Suprapubic skin (tissue), 4 donors: Measurements from ENCODE around the gene TBC1D21. TPM values are rescaled to one million over a fixed set of nuclear protein-coding genes. Genes with fewer than 3 reads are reported as not detected.
A peak's percentile ranks its signal among the peaks of the same experiment; 100 is the strongest.

Experiments used
- DNase-seq, 2 donors: peaks; one replicate each; pipeline ENCODE4 v3.0.0-alpha.2; 2019; ENCODE audit warnings: low spot score in 2 of 2
- H3K27ac ChIP-seq: fragments of 200-600 bp; sonication (generic); one replicate; pipeline ENCODE4 v1.5.1; 2019
- H3K27me3 ChIP-seq: fragments of 200-600 bp; sonication (generic); one replicate; pipeline ENCODE4 v1.5.1; 2019
- H3K36me3 ChIP-seq: fragments of 200-600 bp; sonication (generic); one replicate; pipeline ENCODE4 v1.5.1; 2019
- H3K4me1 ChIP-seq: fragments of 200-600 bp; sonication (generic); one replicate; pipeline ENCODE4 v1.5.1; 2019
- H3K4me3 ChIP-seq: fragments of 200-600 bp; sonication (generic); one replicate; pipeline ENCODE4 v1.5.1; 2019; ENCODE audit warnings: mild to moderate bottlenecking
- H3K9me3 ChIP-seq: fragments of 200-600 bp; sonication (generic); one replicate; pipeline ENCODE4 v1.5.1; 2019
- EP300 ChIP-seq: sonication (generic); formaldehyde crosslinking; IDR thresholded peaks from one replicate; pipeline ENCODE4 v1.6.1; 2017; ENCODE audit warnings: antibody characterized with exemption
- POLR2A ChIP-seq, 2 donors: fragments of 450-650 bp; IDR thresholded peaks; one replicate each; pipeline ENCODE4 v1.6.1; 2017; ENCODE audit warnings: antibody characterized with exemption in 2 of 2, mild to moderate bottlenecking in 2 of 2, moderate library complexity in 2 of 2
- POLR2AphosphoS5 ChIP-seq, 3 donors: sonication (generic); formaldehyde crosslinking; IDR thresholded peaks; one replicate each; pipeline ENCODE4 v1.6.1; 2017; ENCODE audit warnings: antibody characterized with exemption in 3 of 3
- WGBS: methylation state at CpG from one replicate; pipeline ENCODE4 v1.1.5; 2018; 5-methylcytosine and 5-hydroxymethylcytosine counted together
- total RNA-seq, 4 donors: library from RNA; depleted of rRNA; stranded (reverse); fragments of >200 nt; gene quantifications; one replicate each; pipeline ENCODE4 v1.1.0, GENCODE V29; 2016
- TF ChIP-seq, protein P1 (sequence below), 2 donors: fragments of 200-600 bp in 1 of 2; fragments of 450-650 bp in 1 of 2; sonication (generic) in 1 of 2; IDR thresholded peaks; one replicate each; pipeline ENCODE4 v1.5.1; 2016 to 2019; ENCODE audit warnings: antibody characterized with exemption in 2 of 2, mild to moderate bottlenecking in 1 of 2, moderate library complexity in 1 of 2

TBC1D21 gene
- total RNA-seq, 4 donors from 2014 or later: not detected

DNA sequence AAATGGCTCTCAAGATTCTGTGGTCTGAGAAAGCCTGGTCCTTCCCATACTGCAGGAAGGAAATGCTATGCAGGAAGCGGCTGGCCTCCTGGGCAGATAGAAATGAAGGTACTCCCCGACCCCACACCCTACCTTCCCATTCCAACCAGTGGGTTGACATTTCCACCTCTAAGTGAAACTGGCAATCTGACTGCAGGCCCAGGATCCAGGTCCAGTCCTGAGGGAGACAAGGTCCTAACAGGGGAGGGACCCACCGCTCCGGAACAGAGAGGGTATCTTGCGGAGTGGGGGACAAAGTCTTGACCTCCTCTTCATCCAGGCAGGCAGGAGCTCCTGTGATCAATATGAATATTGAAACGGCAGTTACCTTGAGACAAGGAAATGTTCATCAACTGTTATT, 46.3 kb downstream of the TBC1D21 start:
- H3K27me3 ChIP-seq: no peaks in the 10 kb centered on the region
- H3K4me1 ChIP-seq: peaks cover 36% of the 10 kb centered on the region
- no peak overlapping the region for H3K27ac ChIP-seq
- TF ChIP-seq POLR2AphosphoS5 (IDR thresholded peaks at IDR 0.05): no peak
- TF ChIP-seq, protein P1, sequence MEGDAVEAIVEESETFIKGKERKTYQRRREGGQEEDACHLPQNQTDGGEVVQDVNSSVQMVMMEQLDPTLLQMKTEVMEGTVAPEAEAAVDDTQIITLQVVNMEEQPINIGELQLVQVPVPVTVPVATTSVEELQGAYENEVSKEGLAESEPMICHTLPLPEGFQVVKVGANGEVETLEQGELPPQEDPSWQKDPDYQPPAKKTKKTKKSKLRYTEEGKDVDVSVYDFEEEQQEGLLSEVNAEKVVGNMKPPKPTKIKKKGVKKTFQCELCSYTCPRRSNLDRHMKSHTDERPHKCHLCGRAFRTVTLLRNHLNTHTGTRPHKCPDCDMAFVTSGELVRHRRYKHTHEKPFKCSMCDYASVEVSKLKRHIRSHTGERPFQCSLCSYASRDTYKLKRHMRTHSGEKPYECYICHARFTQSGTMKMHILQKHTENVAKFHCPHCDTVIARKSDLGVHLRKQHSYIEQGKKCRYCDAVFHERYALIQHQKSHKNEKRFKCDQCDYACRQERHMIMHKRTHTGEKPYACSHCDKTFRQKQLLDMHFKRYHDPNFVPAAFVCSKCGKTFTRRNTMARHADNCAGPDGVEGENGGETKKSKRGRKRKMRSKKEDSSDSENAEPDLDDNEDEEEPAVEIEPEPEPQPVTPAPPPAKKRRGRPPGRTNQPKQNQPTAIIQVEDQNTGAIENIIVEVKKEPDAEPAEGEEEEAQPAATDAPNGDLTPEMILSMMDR (IDR thresholded peaks at IDR 0.05): no peak
- no peak for TF ChIP-seq EP300
- no peak for TF ChIP-seq POLR2A (IDR thresholded peaks at IDR 0.05)
- H3K4me3 ChIP-seq: no peak overlapping the region
- peaks cover 2% of the 10 kb centered on the region for H3K36me3 ChIP-seq
- no peaks in the 10 kb centered on the region for H3K9me3 ChIP-seq
- 85% methylated on average over 6 of the region's 6 CpGs for WGBS
- DNase-seq: no peak

DNA sequence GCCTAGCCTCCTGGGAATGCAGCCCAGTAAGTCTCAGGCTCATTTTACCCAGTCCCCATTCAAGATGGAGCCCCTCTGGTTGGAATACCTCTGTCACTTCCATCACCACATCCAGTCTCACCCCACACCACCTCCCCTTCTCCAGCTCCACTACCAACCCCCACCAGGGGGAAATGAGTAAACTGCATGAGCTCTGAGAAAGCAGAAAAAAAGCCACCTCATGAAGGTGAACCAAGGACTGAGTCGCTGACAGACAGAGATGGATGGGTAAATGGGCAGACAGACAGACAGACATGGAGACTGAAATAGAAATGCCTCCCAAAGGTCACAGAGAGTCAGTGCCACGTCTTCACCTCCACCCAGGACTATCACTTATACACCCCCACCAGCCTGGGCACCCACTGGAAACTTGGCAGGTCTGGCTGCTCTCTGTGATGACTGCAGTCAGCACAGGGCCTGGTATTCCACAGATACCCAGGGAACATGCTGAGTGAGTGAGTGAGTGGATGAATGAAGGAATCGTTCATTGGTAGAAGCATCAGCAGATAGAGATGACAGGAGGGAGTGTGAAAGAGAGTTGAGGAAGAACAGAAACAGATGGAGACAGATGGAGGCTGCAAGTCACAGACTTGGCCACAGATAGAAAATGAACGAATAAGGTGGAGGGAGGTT, 48.0 kb downstream of the TBC1D21 start:
- WGBS: 70% methylated on average over 4 of the region's 4 CpGs
- Histone ChIP-seq H3K27me3 (no peaks in the 10 kb centered on the region), H3K4me1 (peaks cover 53% of the 10 kb centered on the region), H3K9me3 (no peaks in the 10 kb centered on the region), H3K27ac (no peak overlapping the region), H3K36me3 (peaks cover 2% of the 10 kb centered on the region), H3K4me3 (no peak overlapping the region)
- no peak for TF ChIP-seq POLR2A (IDR thresholded peaks at IDR 0.05)
- TF ChIP-seq EP300: no peak
- TF ChIP-seq POLR2AphosphoS5 (IDR thresholded peaks at IDR 0.05): no peak
- TF ChIP-seq, protein P1 (IDR thresholded peaks at IDR 0.05): no peak
- no peak for DNase-seq

DNA sequence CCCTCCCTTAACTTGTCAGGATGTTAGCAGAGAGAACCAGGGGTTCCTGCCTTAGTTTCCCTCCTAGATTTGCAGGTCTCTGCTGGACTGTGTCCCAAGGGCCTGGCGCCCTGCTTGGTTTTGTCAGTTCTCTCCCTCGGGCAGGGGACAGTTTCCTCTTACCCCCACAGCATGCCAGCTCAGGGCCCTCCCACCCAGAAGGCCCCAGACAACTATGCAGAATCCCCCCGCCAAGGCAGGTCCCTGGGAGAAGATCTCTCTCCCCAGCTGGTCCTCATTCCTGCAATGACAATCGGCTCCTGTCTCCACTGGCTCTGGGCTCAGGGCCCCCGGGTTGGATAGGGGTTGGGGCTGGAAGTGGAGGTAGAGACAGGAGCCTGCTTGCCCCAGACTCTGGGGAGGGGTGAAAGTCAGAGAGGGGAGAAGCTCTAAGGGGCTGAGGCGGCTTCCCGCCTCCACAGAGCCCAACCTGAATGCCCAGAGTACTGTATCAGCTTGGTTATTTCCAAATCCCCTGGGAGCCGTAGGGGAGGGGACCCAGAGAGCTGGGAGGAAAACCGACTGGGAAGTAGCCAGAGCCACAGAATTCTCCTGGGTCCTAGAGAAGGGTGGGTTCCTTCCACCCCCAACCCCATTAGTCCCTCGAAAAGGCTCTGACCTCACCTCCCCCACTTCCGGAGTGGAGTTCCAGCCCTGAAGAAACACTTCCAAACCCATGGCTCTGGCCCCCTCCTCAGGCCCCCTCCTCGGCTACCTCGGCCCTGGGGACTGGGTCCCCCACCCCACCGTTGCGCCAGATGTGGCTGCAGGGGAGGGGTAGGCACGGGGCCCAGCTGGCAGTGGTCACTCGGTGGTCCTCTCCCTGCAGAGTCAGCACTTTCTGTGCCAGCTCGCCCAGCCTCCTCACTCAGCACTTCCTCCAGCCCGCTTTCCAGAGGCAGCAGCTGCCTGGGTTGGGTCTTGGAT, 49.1 kb downstream of the TBC1D21 start:
- no peaks in the 10 kb centered on the region for H3K27me3 ChIP-seq
- no peak for DNase-seq
- H3K4me1 ChIP-seq: peaks cover 64% of the 10 kb centered on the region
- no peak overlapping the region for H3K4me3 ChIP-seq
- H3K36me3 ChIP-seq: peaks cover 2% of the 10 kb centered on the region
- 29% methylated on average over 12 of the region's 19 CpGs for WGBS
- peak overlapping the region; percentile 16 for H3K27ac ChIP-seq
- no peaks in the 10 kb centered on the region for H3K9me3 ChIP-seq
- TF ChIP-seq, protein P1 (IDR thresholded peaks at IDR 0.05): no peak
- TF ChIP-seq POLR2A (IDR thresholded peaks at IDR 0.05) (no peak), EP300 (no peak), POLR2AphosphoS5 (IDR thresholded peaks at IDR 0.05) (no peak)

DNA sequence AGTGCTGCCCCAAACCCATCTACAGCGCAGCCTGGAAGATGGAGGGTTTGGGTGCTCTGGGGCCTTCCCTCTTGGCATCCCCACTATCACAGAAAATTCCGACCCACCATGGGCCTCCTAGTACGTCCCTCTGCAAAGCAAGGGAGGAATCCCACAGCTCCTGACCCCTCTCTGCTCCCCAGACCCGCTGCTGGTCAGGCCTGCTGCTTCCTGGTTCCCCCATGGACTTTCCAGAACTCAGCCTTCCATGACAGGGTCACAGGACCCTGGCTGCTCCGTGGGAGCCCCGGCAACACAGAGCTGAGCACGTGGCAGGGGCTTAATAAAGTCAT, 49.8 kb downstream of the TBC1D21 start:
- no peaks in the 10 kb centered on the region for H3K9me3 ChIP-seq
- peak overlapping the region; percentile 16 for H3K27ac ChIP-seq
- 61% methylated on average over 7 of the region's 7 CpGs for WGBS
- H3K36me3 ChIP-seq: no peaks in the 10 kb centered on the region
- peaks cover 5% of the 10 kb centered on the region for H3K27me3 ChIP-seq
- no peak overlapping the region for H3K4me3 ChIP-seq
- peaks cover 70% of the 10 kb centered on the region for H3K4me1 ChIP-seq
- TF ChIP-seq, protein P1 (IDR thresholded peaks at IDR 0.05): no peak
- DNase-seq: no peak

DNA sequence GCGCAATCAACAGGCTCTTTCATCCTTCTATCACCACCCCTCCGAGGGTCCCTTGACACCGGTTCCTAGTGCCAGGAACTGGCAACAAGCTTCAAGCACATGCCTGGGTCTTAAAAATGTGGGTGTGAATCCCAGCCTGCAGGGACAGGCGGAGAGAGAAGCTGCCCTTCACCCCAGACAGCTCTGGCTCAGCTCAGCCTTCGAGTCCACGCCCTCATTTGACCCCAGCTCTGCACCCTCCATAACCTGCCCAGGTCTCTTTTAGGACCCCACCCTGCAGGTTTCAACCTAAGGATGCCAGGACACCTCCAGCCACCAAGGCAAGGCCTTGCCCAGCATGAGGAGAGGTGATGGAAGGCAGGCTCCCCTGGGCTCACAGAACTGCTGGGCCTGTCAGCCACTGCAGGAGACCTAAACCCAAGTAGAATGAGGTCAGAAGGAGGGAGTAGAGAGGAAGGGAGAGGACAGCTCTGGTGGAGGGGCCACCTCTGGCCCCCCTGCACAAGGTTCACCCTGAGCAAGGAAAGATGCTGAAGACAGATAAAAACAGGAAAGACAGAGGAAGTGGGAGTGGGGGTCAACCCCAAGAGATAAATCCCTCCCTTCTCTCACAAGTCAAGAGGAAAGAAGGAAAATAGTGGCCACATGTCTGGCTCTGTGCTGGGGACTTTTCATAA, 50.3 kb downstream of the TBC1D21 start:
- Histone ChIP-seq H3K27ac (peak overlapping the region; percentile 57), H3K36me3 (no peaks in the 10 kb centered on the region), H3K4me1 (peaks cover 74% of the 10 kb centered on the region), H3K9me3 (no peaks in the 10 kb centered on the region), H3K4me3 (no peak overlapping the region), H3K27me3 (peaks cover 6% of the 10 kb centered on the region)
- DNase-seq: no peak
- WGBS: 72% methylated on average over 6 of the region's 6 CpGs
- TF ChIP-seq EP300: no peak
